IMR-90 (cell line): ENCODE data around the gene NHEJ1. TPM values are rescaled to one million over a fixed set of nuclear protein-coding genes. Genes with fewer than 3 reads are reported as not detected.

ENCODE experiments used
- ATAC-seq: fragments of 200-7000 bp; cut with Tn5 transposase; 2 replicates; pipeline ENCODE4 v1.9.1; 2020; ENCODE audit warnings: low read depth, mild to moderate bottlenecking, moderate library complexity
- BruUV-seq: library from RNA; stranded (reverse); fragments of 400-500 nt; replicated peaks from 2 replicates; lab custom pipeline; 2021; lab: Mats Ljungman, UMichigan
- CTCF ChIA-PET: fragments of 300-600 bp; formaldehyde crosslinking; extraction: SDS; loops from one replicate; lab custom pipeline; 2021; ENCODE audit warnings: antibody characterized with exemption; lab: Yijun Ruan, JAX
- POLR2A ChIA-PET: fragments of 300-600 bp; sonication (Branson Sonifier 250); formaldehyde crosslinking; loops from one replicate; lab custom pipeline; 2022; ENCODE audit warnings: antibody characterized with exemption; ENCODE audit not compliant: unreplicated experiment; lab: Charles Lee
- DNase-seq: peaks from one replicate; pipeline ENCODE4 v3.0.0; 2013
- H2AFZ ChIP-seq: replicated peaks from 2 replicates; pipeline ENCODE3; 2013; ENCODE audit warnings: low read length, mild to moderate bottlenecking; ENCODE audit not compliant: poor library complexity
- H2AK5ac ChIP-seq: 2 replicates; pipeline ENCODE4 v1.6.1; 2013; ENCODE audit warnings: low read depth, low read length, inconsistent platforms
- H2AK9ac ChIP-seq: replicated peaks from 2 replicates; pipeline ENCODE3; 2013; ENCODE audit warnings: mild to moderate bottlenecking, low read depth, low read length, moderate library complexity; ENCODE audit not compliant: poor library complexity
- H2BK120ac ChIP-seq: 2 replicates; pipeline ENCODE4 v1.6.1; 2013; ENCODE audit warnings: low read depth, low read length, inconsistent platforms
- H2BK15ac ChIP-seq: 3 replicates; pipeline ENCODE4 v1.6.1; 2013; ENCODE audit warnings: low read depth, low read length, inconsistent platforms
- H2BK20ac ChIP-seq: 2 replicates; pipeline ENCODE4 v1.6.1; 2013; ENCODE audit warnings: low read depth, mild to moderate bottlenecking, inconsistent platforms, low read length, moderate library complexity
- H2BK5ac ChIP-seq: 2 replicates; pipeline ENCODE4 v1.6.1; 2013; ENCODE audit warnings: mild to moderate bottlenecking, low read depth, low read length, inconsistent platforms; ENCODE audit not compliant: poor library complexity, severe bottlenecking
- H3K14ac ChIP-seq: replicated peaks from 2 replicates; pipeline ENCODE4 v1.6.1; 2013; ENCODE audit warnings: low read depth, low read length, inconsistent platforms
- H3K18ac ChIP-seq: 2 replicates; pipeline ENCODE4 v1.6.1; 2013; ENCODE audit warnings: low read depth, low read length, control low read depth
- H3K23ac ChIP-seq: 2 replicates; pipeline ENCODE4 v1.6.1; 2013; ENCODE audit warnings: low read depth, low read length, inconsistent platforms
- H3K27ac ChIP-seq: 2 replicates; pipeline ENCODE4 v1.5.1; 2013; ENCODE audit warnings: mild to moderate bottlenecking, control low read depth, low read length; ENCODE audit not compliant: insufficient read depth
- H3K27me3 ChIP-seq: 2 replicates; pipeline ENCODE4 v1.6.1; 2013; ENCODE audit warnings: low read length; ENCODE audit not compliant: control insufficient read depth, insufficient read depth
- H3K36me3 ChIP-seq: 2 replicates; pipeline ENCODE4 v1.6.1; 2013; ENCODE audit warnings: low read length, mixed read lengths; ENCODE audit not compliant: control insufficient read depth, insufficient read depth
- H3K4ac ChIP-seq: 2 replicates; pipeline ENCODE4 v1.6.1; 2013; ENCODE audit warnings: low read depth, low read length, inconsistent platforms
- H3K4me1 ChIP-seq: 2 replicates; pipeline ENCODE4 v1.6.1; 2013; ENCODE audit warnings: low read length, mixed read lengths; ENCODE audit not compliant: control insufficient read depth, insufficient read depth
- H3K4me2 ChIP-seq: 2 replicates; pipeline ENCODE4 v1.6.1; 2013; ENCODE audit warnings: low read depth, mild to moderate bottlenecking, control low read depth, low read length, moderate library complexity
- H3K4me3 ChIP-seq: 2 replicates; pipeline ENCODE4 v1.5.1; 2013; ENCODE audit warnings: low read depth, mild to moderate bottlenecking, control low read depth, low read length, moderate library complexity; ENCODE audit not compliant: insufficient read depth
- H3K56ac ChIP-seq: 2 replicates; pipeline ENCODE4 v1.6.1; 2013; ENCODE audit warnings: low read length, inconsistent platforms; ENCODE audit not compliant: insufficient read depth; ENCODE audit errors: extremely low read depth
- H3K79me1 ChIP-seq, 2 experiments: 2 replicates each; pipeline ENCODE4 v1.6.1; 2013; ENCODE audit warnings: low read length in 2 of 2, inconsistent platforms in 1 of 2, low read depth in 1 of 2
- H3K9ac ChIP-seq: 2 replicates; pipeline ENCODE4 v1.6.1; 2013; ENCODE audit warnings: low read depth, low read length, control low read depth
- H3K9me1 ChIP-seq: 2 replicates; pipeline ENCODE4 v1.6.1; 2013; ENCODE audit warnings: low read length, inconsistent platforms; ENCODE audit not compliant: insufficient read depth
- H3K9me3 ChIP-seq: 2 replicates; pipeline ENCODE4 v1.6.1; 2013; ENCODE audit warnings: low read length; ENCODE audit not compliant: control insufficient read depth, insufficient read depth
- H4K20me1 ChIP-seq: 2 replicates; pipeline ENCODE4 v1.6.1; 2013; ENCODE audit warnings: low read length, inconsistent platforms; ENCODE audit not compliant: insufficient read depth
- H4K5ac ChIP-seq: 2 replicates; pipeline ENCODE4 v1.6.1; 2013; ENCODE audit warnings: mild to moderate bottlenecking, low read depth, low read length, control low read depth
- H4K8ac ChIP-seq, 2 experiments: 2 replicates each; pipeline ENCODE4 v1.6.1; 2013; ENCODE audit warnings: low read depth in 2 of 2, low read length in 2 of 2, control low read depth in 1 of 2, inconsistent platforms in 1 of 2
- H4K91ac ChIP-seq: 2 replicates; pipeline ENCODE4 v1.6.1; 2013; ENCODE audit warnings: low read depth, low read length, inconsistent platforms; ENCODE audit not compliant: insufficient read depth
- BHLHE40 ChIP-seq: fragments of 150-350 bp; IDR thresholded peaks from 2 replicates; pipeline ENCODE4 v1.6.1; 2016; ENCODE audit warnings: mild to moderate bottlenecking, low read depth, low read length
- CEBPB ChIP-seq: IDR thresholded peaks from 2 replicates; pipeline ENCODE4 v1.6.1; 2012; ENCODE audit warnings: low read depth, low read length, improper control_type of control experiment
- CHD1 ChIP-seq: IDR thresholded peaks from 2 replicates; pipeline ENCODE4 v1.6.1; 2012; ENCODE audit warnings: low read depth, low read length, improper control_type of control experiment
- CTCF ChIP-seq: conservative IDR thresholded peaks from 2 replicates; pipeline ENCODE4 v1.5.1; 2012; ENCODE audit warnings: mild to moderate bottlenecking, low read depth, low read length, improper control_type of control experiment
- ELK1 ChIP-seq: fragments of 150-350 bp; IDR thresholded peaks from 2 replicates; pipeline ENCODE4 v1.6.1; 2016; ENCODE audit warnings: low read depth, mild to moderate bottlenecking, low read length, moderate library complexity, borderline replicate concordance
- FOS ChIP-seq: fragments of 150-350 bp; IDR thresholded peaks from 2 replicates; pipeline ENCODE4 v1.6.1; 2016; ENCODE audit warnings: low read depth, low read length
- MAFK ChIP-seq: IDR thresholded peaks from 2 replicates; pipeline ENCODE4 v1.6.1; 2012; ENCODE audit warnings: low read depth, low read length, improper control_type of control experiment
- MAZ ChIP-seq: IDR thresholded peaks from 2 replicates; pipeline ENCODE4 v1.6.1; 2012; ENCODE audit warnings: low read depth, mild to moderate bottlenecking, low read length, improper control_type of control experiment, moderate library complexity, borderline replicate concordance
- MXI1 ChIP-seq: IDR thresholded peaks from 2 replicates; pipeline ENCODE4 v1.6.1; 2012; ENCODE audit warnings: low read depth, mild to moderate bottlenecking, low read length, moderate library complexity, borderline replicate concordance
- NFE2L2 ChIP-seq: fragments of 150-350 bp; IDR thresholded peaks from 2 replicates; pipeline ENCODE4 v1.6.1; 2016; ENCODE audit warnings: low read depth, mild to moderate bottlenecking, low read length
- POLR2A ChIP-seq: IDR thresholded peaks from 2 replicates; pipeline ENCODE4 v1.6.1; 2012; ENCODE audit warnings: mild to moderate bottlenecking, low read depth, low read length
- RAD21 ChIP-seq: IDR thresholded peaks from 2 replicates; pipeline ENCODE4 v1.6.1; 2012; ENCODE audit warnings: low read length, improper control_type of control experiment
- RCOR1 ChIP-seq: IDR thresholded peaks from 2 replicates; pipeline ENCODE4 v1.6.1; 2012; ENCODE audit warnings: mild to moderate bottlenecking, low read length, improper control_type of control experiment; ENCODE audit not compliant: insufficient replicate concordance
- RFX5 ChIP-seq: IDR thresholded peaks from 2 replicates; pipeline ENCODE4 v1.8.0; 2012; ENCODE audit warnings: low read depth, mild to moderate bottlenecking, low read length, moderate library complexity
- SMC3 ChIP-seq: fragments of 150-350 bp; IDR thresholded peaks from 2 replicates; pipeline ENCODE4 v1.6.1; 2016; ENCODE audit warnings: low read depth, mild to moderate bottlenecking, antibody characterized with exemption, low read length, moderate library complexity
- USF2 ChIP-seq: fragments of 150-350 bp; IDR thresholded peaks from 2 replicates; pipeline ENCODE4 v1.6.1; 2017; ENCODE audit warnings: mild to moderate bottlenecking, antibody characterized with exemption, low read length, low read depth
- WGBS, 2 experiments: methylation state at CpG; one replicate each; pipeline versions ENCODE4 v1.1.5 to v1.1.7; 2013; ENCODE audit warnings: missing lambda C conversion rate in 2 of 2; ENCODE audit not compliant: insufficient read length in 1 of 2; ENCODE audit errors: extremely low coverage in 2 of 2; 5-methylcytosine and 5-hydroxymethylcytosine counted together
- dilution Hi-C: fragments of 300-500 bp; cut with HindIII; formaldehyde crosslinking; loops from one replicate; pipeline ENCODE4 v1.14.3; 2018; ENCODE audit warnings: low sequenced_read_pairs; ENCODE audit not compliant: unreplicated experiment
- in situ Hi-C: fragments of 300-500 bp; cut with MboI; formaldehyde crosslinking; loops from 3 replicates; pipeline ENCODE4 v1.14.3; 2019; ENCODE audit warnings: low sequenced_read_pairs, inconsistent platforms, mixed read lengths
- intact Hi-C: fragments of 100-400 bp; cut with micrococcal nuclease; formaldehyde crosslinking; loops from 2 replicates; pipeline ENCODE4 v1.10.0; 2022
- polyA plus RNA-seq, 3 experiments: library from polyadenylated mRNA; depleted of rRNA; stranded (reverse); fragments of >200 nt; gene quantifications; 2 replicates each; pipeline ENCODE4 v1.2.3, GENCODE V29; 2012; ENCODE audit warnings: low replicate concordance in 1 of 3
- total RNA-seq: library from RNA; depleted of rRNA; stranded (reverse); fragments of >200 nt; gene quantifications from 2 replicates; pipeline ENCODE4 v1.2.3, GENCODE V29; 2012

Gene NHEJ1
- total and polyA plus RNA-seq, 2 of the 4 experiments (the other 2 are of a cell fraction), result 12.5 to 23.1 TPM

- H3K18ac ChIP-seq, result no peak overlapping the region
- no peaks in the 10 kb centered on the region for H3K9me1 ChIP-seq
- no peak for ATAC-seq
- H3K36me3 ChIP-seq, result 0 out of 2 replicates have a peak, but pooled peaks cover 1% of the 10 kb centered on the region
- H2AFZ ChIP-seq, result no peak overlapping the region
- H3K23ac ChIP-seq, result no peak overlapping the region
- H3K79me1 ChIP-seq, result no peaks in the 10 kb centered on the region
- no peak overlapping the region for H2BK15ac ChIP-seq
- no peak overlapping the region for H3K4ac ChIP-seq
- H3K27ac ChIP-seq, result no peak overlapping the region
- H3K4me1 ChIP-seq, result peaks cover 1% of the 10 kb centered on the region; the same call in 1 of the 2 replicates
- no TSS peak for BruUV-seq
- no peak for DNase-seq
- no CpG with 5 or more reads among the region's 3 CpGs for WGBS, 2 experiments
- ChIA-PET CTCF (interaction anchor here (1.8 kb wide), 1 partner anchor 10 kb away, joined by 5 read pairs; no protein-coding TSS in a partner anchor), POLR2A (no interaction called here)
- H4K8ac ChIP-seq, result no peak overlapping the region
- H3K4me3 ChIP-seq, result no peak overlapping the region
- no peak overlapping the region for H4K5ac ChIP-seq
- no peaks in the 10 kb centered on the region for H3K27me3 ChIP-seq
- H3K4me2 ChIP-seq, result no peak overlapping the region
- no peak overlapping the region for H3K9ac ChIP-seq
- H3K9me3 ChIP-seq, result no peaks in the 10 kb centered on the region
- dilution Hi-C loops, result no loop called here
- no peak overlapping the region for H2AK5ac ChIP-seq
- no peak overlapping the region for H2AK9ac ChIP-seq
- H3K14ac ChIP-seq, result no peak overlapping the region
- H2BK120ac ChIP-seq, result no peak overlapping the region
- no peaks in the 10 kb centered on the region for H4K20me1 ChIP-seq
- no peak overlapping the region for H4K91ac ChIP-seq
- H2BK20ac ChIP-seq, result no peak overlapping the region
- TF ChIP-seq MXI1 (no peak), FOS (no peak), BHLHE40 (no peak), RAD21 (no peak), POLR2A (no peak), SMC3 (no peak), NFE2L2 (no peak), RFX5 (no peak), RCOR1 (no peak), CHD1 (no peak), CEBPB (no peak), USF2 (no peak), MAFK (no peak), CTCF (no peak), ELK1 (no peak), MAZ (no peak)
- H2BK5ac ChIP-seq, result no peak overlapping the region
- no peak overlapping the region for H3K56ac ChIP-seq
- in situ Hi-C loops, result no loop called here
- intact Hi-C loops, result loop anchor here (5.0 kb wide), 1 partner anchor 43 kb away; no protein-coding TSS in a partner anchor
These were observed 66.4 kb downstream of the NHEJ1 start for GRCh38 chr2:219094171-219094570.
